Right lobe of liver (tissue), 4 donors: ENCODE data around the gene LMTK3.

Source experiments
- CTCF ChIP-seq, 4 donors: fragments of 200-600 bp in 3 of 4; fragments of 450-650 bp in 1 of 4; IDR thresholded peaks; one replicate each; pipeline versions ENCODE4 v1.5.1 to v1.8.0; 2016 to 2022; ENCODE audit warnings: antibody characterized with exemption in 4 of 4, mild to moderate bottlenecking in 2 of 4
- POLR2A ChIP-seq: fragments of 450-650 bp; IDR thresholded peaks from one replicate; pipeline ENCODE4 v1.6.1; 2017; ENCODE audit warnings: antibody characterized with exemption, mild to moderate bottlenecking
- donor health status: DM: no; HTN: no; CAD: no.
- donor health status: DM: no; HTN: no; CAD: no.
- donor health status: DM: no; HTN: yes; CAD: no.

GRCh38 chr19:48524221-48524620, 12.6 kb upstream of the LMTK3 start:
- TF ChIP-seq CTCF (IDR thresholded peaks at IDR 0.05) (no peak), POLR2A (no peak)
